HG02610 (cell line): ENCODE results near the gene LHFPL2.

ENCODE experiments used
- ATAC-seq: cut with Tn5 transposase; IDR thresholded peaks from one replicate; pipeline ENCODE4 v1.9.1; 2021; ENCODE audit warnings: mild to moderate bottlenecking, moderate library complexity; ENCODE audit not compliant: unreplicated experiment

LHFPL2 gene

GRCh38 chr5:78533356-78533755, 115.2 kb downstream of the LHFPL2 start:
- ATAC-seq = no peak

GRCh38 chr5:78530342-78531096, 118.1 kb downstream of the LHFPL2 start:
- ATAC-seq = no peak

GRCh38 chr5:78527925-78528324, 120.6 kb downstream of the LHFPL2 start:
- ATAC-seq = no peak

GRCh38 chr5:78527054-78527859, 121.3 kb downstream of the LHFPL2 start:
- ATAC-seq = no peak

- ATAC-seq = no peak
Measured at GRCh38 chr5:78526049-78526525, 122.5 kb downstream of the LHFPL2 start.

- no peak for ATAC-seq
Measured at GRCh38 chr5:78523314-78524193, 125.0 kb downstream of the LHFPL2 start.

- ATAC-seq = no peak
Measured at GRCh38 chr5:78522476-78523260, 125.9 kb downstream of the LHFPL2 start.

- no peak for ATAC-seq
Measured at GRCh38 chr5:78521455-78521854, 127.1 kb downstream of the LHFPL2 start.

GRCh38 chr5:78519198-78519941, 129.2 kb downstream of the LHFPL2 start:
- peak; percentile 92 for ATAC-seq

GRCh38 chr5:78518365-78519197, 130.0 kb downstream of the LHFPL2 start:
- no peak for ATAC-seq

- ATAC-seq = no peak
Measured at GRCh38 chr5:78515670-78516069, 132.9 kb downstream of the LHFPL2 start.

- no peak for ATAC-seq
Measured at GRCh38 chr5:78514427-78515330, 133.9 kb downstream of the LHFPL2 start.

GRCh38 chr5:78513441-78513840, 135.1 kb downstream of the LHFPL2 start:
- ATAC-seq = no peak

- ATAC-seq = no peak
Measured at GRCh38 chr5:78512435-78512834, 136.1 kb downstream of the LHFPL2 start.

- no peak for ATAC-seq
Measured at GRCh38 chr5:78511121-78511906, 137.3 kb downstream of the LHFPL2 start.

- ATAC-seq = peak; percentile 72
Measured at GRCh38 chr5:78509884-78510769, 138.4 kb downstream of the LHFPL2 start.
